Measurements from ENCODE around the gene SLIRP.
A peak's percentile ranks its signal among the peaks of the same experiment; 100 is the strongest.

SLIRP gene

GRCh38 chr14:77691259-77691658 is 16.6 kb upstream of the SLIRP start:
- H3K4me3 ChIP-seq (ENCODE audit: low read length, poor library complexity, severe bottlenecking) = no peak overlapping the region
- H3K27me3 ChIP-seq (ENCODE audit: insufficient read depth, low read length, poor library complexity, severe bottlenecking) = no peaks in the 10 kb centered on the region
- H2AFZ ChIP-seq (ENCODE audit: low read length) = no peak overlapping the region
- no peaks in the 10 kb centered on the region for H3K4me1 ChIP-seq (ENCODE audit: insufficient read depth, low read length, poor library complexity, severe bottlenecking)
- peaks cover 42% of the 10 kb centered on the region for H3K36me3 ChIP-seq (ENCODE audit: insufficient read depth, low read length)
- no peaks in the 10 kb centered on the region for H4K20me1 ChIP-seq (ENCODE audit: insufficient read depth, low read length, poor library complexity, severe bottlenecking)
- no peak overlapping the region for H3K9ac ChIP-seq (ENCODE audit: low read depth, low read length, poor library complexity, severe bottlenecking)
- H3K79me2 ChIP-seq (ENCODE audit: insufficient read depth, low read length) = no peaks in the 10 kb centered on the region
- no peaks in the 10 kb centered on the region for H3K9me3 ChIP-seq (ENCODE audit: insufficient read depth, low read depth, low read length)
- H3K9me2 ChIP-seq (replicated peaks; ENCODE audit: low read depth, low read length) = no peaks in the 10 kb centered on the region
- no peaks in the 10 kb centered on the region for H3F3A ChIP-seq (ENCODE audit: low read depth)
- TF ChIP-seq EZH2phosphoT487 (IDR thresholded peaks at IDR 0.05; ENCODE audit: borderline replicate concordance) = no peak
- no peak for TF ChIP-seq CTCF (conservative IDR thresholded peaks at IDR 0.05; ENCODE audit: low read length)
- H3K4me2 ChIP-seq (ENCODE audit: low read depth, low read length, poor library complexity, severe bottlenecking) = no peak overlapping the region

GRCh38 chr14:77707355-77707723 is 564 bp upstream of the SLIRP start:
- H3K9me3 ChIP-seq (ENCODE audit: insufficient read depth, low read depth, low read length) = no peaks in the 10 kb centered on the region
- H3K4me1 ChIP-seq (ENCODE audit: insufficient read depth, low read length, poor library complexity, severe bottlenecking) = peaks cover 29% of the 10 kb centered on the region
- H2AFZ ChIP-seq (ENCODE audit: low read length) = peak overlapping the region; percentile 89
- peaks cover 65% of the 10 kb centered on the region for H3K79me2 ChIP-seq (ENCODE audit: insufficient read depth, low read length)
- peak overlapping the region; percentile 89 for H3K9ac ChIP-seq (ENCODE audit: low read depth, low read length, poor library complexity, severe bottlenecking)
- H3K4me2 ChIP-seq (ENCODE audit: low read depth, low read length, poor library complexity, severe bottlenecking) = peak overlapping the region; percentile 77
- no peaks in the 10 kb centered on the region for H3K27me3 ChIP-seq (ENCODE audit: insufficient read depth, low read length, poor library complexity, severe bottlenecking)
- H3K9me2 ChIP-seq (replicated peaks; ENCODE audit: low read depth, low read length) = no peaks in the 10 kb centered on the region
- H3K36me3 ChIP-seq (ENCODE audit: insufficient read depth, low read length) = peaks cover 28% of the 10 kb centered on the region
- no peaks in the 10 kb centered on the region for H3F3A ChIP-seq (ENCODE audit: low read depth)
- H4K20me1 ChIP-seq (ENCODE audit: insufficient read depth, low read length, poor library complexity, severe bottlenecking) = peaks cover 42% of the 10 kb centered on the region
- TF ChIP-seq CTCF (conservative IDR thresholded peaks at IDR 0.05; ENCODE audit: low read length) (peak; percentile 39), EZH2phosphoT487 (IDR thresholded peaks at IDR 0.05; ENCODE audit: borderline replicate concordance) (no peak)
- H3K4me3 ChIP-seq (ENCODE audit: low read length, poor library complexity, severe bottlenecking) = peak overlapping the region; percentile 95

GRCh38 chr14:77708749-77709148 is 846 bp downstream of the SLIRP start:
- Histone ChIP-seq H3K9ac (ENCODE audit: low read depth, low read length, poor library complexity, severe bottlenecking) (peak overlapping the region; percentile 89), H3K79me2 (ENCODE audit: insufficient read depth, low read length) (peaks cover 75% of the 10 kb centered on the region), H3K9me2 (replicated peaks; ENCODE audit: low read depth, low read length) (no peaks in the 10 kb centered on the region), H3K4me3 (ENCODE audit: low read length, poor library complexity, severe bottlenecking) (peak overlapping the region; percentile 95), H3K36me3 (ENCODE audit: insufficient read depth, low read length) (peaks cover 37% of the 10 kb centered on the region), H3K4me2 (ENCODE audit: low read depth, low read length, poor library complexity, severe bottlenecking) (peak overlapping the region; percentile 97), H2AFZ (ENCODE audit: low read length) (no peak overlapping the region), H3F3A (ENCODE audit: low read depth) (no peaks in the 10 kb centered on the region), H3K27me3 (ENCODE audit: insufficient read depth, low read length, poor library complexity, severe bottlenecking) (no peaks in the 10 kb centered on the region), H3K4me1 (ENCODE audit: insufficient read depth, low read length, poor library complexity, severe bottlenecking) (peaks cover 33% of the 10 kb centered on the region), H4K20me1 (ENCODE audit: insufficient read depth, low read length, poor library complexity, severe bottlenecking) (peaks cover 50% of the 10 kb centered on the region), H3K9me3 (ENCODE audit: insufficient read depth, low read depth, low read length) (no peaks in the 10 kb centered on the region)
- TF ChIP-seq EZH2phosphoT487 (IDR thresholded peaks at IDR 0.05; ENCODE audit: borderline replicate concordance) = no peak
- TF ChIP-seq CTCF (conservative IDR thresholded peaks at IDR 0.05; ENCODE audit: low read length) = no peak
